GM20431 (cell line): ENCODE results near the gene IFITM5.

Experiments used
- in situ Hi-C: fragments of 300-500 bp; cut with MseI, MboI; formaldehyde crosslinking; loops from one replicate; pipeline ENCODE4 v1.15.0; 2020; ENCODE audit warnings: low sequenced_read_pairs; ENCODE audit not compliant: unreplicated experiment

The IFITM5 gene

DNA sequence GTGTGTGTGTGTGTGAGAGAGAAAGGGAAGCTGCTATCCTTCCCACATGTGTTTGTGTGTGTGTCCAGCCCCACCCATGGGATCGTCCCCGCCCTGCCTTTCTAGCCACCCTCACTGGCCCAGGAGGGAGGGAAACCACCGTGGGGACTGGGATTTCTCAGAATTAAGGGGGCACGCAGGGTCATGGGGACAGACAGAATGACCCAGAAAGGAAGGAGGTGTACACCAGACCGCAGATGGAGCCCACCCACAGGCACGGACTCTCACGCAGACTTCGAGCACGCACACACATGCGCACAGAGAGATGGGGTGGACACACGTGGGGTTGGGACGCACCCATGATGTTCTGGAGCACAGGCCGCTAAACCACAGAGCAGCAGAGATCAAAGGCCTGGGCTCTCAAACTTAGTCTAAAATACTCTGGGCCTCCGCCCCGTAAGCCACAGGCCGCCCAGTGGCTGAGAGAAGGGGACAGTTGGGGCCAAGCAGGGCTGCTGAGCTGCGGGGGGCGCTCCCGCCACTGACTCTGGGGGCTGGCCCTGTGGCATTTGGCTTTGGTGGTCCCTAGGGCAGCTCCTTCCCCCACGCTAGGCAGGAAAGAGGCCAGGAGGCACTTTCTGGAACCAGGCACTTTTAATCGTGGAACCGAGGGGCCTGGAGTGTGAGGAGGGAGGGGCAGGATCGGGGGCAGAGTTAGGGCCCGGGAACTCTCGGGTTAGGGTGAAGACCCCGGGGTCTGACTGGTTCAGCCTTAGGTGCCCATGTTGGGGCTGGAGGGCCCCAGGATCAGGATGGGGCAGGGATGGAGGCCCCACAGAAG, 1.5 kb downstream of the IFITM5 start:
- in situ Hi-C loops: no loop called here

DNA sequence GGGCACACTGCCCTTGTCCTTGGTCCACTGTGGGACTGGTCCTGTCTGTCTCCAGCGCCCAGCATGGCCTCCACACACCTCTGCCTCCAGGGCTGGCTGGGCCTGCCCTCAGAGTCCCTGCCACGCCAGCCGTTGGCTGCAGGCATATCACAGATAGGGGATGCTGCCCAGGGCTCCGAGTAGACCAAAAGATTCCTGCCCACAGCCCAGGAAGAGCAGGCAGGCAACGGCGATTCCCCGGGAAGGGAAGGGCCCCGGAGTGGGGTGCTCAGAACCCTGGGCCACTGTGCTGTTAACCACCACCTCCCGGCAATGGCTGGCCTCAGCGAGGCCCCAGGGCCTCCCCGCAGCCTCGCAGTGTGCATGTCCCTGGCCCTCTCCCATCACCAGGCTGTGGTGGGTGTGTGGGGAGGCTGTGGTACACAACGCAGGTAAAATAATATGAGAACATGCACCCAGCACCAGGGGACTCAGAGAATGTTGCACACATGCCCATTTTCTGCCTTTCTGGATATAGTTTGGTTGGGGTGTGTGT, 2.2 kb downstream of the IFITM5 start:
- in situ Hi-C loops: no loop called here

DNA sequence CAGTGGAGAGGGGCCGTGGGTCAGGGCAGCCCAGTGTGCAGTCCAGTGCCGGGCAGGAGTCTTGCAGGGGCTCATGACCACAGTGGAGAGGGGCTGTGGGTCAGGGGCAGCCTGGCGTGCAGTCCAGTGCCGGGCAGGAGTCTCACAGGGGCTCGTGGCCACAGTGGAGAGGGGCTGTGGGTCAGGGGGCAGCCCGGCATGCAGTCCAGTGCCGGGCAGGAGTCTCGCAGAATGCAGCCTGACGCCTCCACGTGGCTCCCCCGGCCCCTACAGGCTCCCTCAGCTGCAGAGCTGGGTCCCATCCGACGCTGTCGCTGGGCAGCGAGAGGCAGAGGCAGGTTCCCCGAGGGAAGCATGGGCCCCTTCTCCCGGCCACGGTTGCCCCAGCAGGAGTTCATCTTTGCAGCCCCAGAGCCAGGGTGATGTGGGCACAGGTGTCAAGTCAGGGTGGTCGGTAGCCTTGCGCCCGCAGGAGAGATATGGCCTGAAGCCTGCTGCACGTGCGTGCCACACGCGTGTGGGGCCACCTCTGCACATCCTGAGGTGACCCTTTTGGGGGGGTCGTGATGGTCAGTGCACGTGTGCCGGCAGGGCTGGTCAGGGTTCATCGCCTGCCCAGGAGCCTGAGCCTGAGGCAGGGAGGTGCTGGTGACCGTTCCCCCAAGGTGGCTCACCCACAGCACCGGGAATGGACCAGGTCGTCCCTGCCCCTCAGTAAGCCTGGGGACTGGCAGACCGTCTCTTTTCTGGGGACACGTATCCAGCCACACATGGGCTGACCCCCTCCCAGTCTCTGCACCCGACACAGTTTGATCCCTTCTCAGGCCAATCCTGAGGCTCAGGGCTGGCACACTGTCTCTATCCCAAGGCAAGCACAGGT, 2.9 kb downstream of the IFITM5 start:
- in situ Hi-C loops: no loop called here

DNA sequence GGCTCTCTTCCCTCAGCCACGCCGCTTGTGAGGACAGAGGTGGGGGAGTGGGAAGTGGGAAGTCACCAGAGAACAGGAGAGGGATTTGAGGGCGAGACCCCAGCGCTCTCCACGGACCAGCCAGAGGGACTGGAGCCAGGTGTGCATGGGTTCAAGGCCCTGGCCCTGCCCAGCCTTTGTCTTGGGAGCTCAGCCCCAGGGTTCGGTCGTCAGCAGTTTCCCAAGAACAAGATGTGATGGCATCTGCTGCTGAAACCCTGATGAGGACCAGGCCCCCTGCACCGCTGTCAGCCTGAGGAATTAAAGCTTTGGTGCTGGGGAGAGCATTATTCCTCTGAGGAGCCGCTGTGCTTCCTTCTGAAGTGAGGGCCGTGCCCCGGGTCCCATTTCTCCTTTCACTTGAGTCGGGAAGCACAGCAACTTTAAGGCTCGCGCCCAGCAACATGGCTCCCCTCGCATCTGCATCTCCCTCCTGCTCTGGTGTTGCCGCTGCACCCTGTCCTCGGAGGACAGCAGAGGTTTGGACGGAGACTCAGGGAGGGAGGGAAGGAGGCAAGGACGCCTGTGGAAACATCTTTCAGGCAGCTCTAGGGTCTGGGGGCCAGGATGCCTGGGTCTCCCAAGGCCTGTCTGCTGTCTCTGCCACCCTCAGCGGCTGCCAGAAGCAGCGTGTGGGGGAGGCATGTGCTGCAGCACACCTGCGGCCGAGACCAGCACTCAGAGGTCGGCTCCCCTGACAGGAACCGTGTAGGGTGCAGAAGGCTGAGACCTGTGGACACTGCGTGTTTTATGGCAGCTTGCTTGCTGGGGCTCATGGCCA, 3.8 kb downstream of the IFITM5 start:
- in situ Hi-C loops: no loop called here

DNA sequence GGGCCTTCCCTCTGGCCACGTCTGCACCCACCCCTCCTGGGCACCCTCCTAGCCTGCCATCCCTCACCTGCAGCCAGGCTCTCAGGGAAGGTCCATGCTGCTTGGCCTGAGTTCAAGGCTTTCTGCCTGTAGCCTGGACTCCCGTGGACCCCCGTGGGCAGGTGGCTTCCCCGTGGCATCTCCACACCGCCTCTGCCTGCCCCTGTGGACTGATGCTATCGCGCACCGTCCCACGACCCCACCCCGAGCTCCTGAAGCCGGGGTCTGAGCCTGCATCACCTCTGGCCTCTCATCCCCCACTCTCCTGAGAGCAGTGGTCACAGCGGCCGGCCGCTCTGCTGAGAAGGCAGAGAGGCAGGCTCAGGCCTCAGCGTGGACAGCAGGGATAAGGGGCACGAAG, 4.5 kb downstream of the IFITM5 start:
- in situ Hi-C loops: no loop called here

DNA sequence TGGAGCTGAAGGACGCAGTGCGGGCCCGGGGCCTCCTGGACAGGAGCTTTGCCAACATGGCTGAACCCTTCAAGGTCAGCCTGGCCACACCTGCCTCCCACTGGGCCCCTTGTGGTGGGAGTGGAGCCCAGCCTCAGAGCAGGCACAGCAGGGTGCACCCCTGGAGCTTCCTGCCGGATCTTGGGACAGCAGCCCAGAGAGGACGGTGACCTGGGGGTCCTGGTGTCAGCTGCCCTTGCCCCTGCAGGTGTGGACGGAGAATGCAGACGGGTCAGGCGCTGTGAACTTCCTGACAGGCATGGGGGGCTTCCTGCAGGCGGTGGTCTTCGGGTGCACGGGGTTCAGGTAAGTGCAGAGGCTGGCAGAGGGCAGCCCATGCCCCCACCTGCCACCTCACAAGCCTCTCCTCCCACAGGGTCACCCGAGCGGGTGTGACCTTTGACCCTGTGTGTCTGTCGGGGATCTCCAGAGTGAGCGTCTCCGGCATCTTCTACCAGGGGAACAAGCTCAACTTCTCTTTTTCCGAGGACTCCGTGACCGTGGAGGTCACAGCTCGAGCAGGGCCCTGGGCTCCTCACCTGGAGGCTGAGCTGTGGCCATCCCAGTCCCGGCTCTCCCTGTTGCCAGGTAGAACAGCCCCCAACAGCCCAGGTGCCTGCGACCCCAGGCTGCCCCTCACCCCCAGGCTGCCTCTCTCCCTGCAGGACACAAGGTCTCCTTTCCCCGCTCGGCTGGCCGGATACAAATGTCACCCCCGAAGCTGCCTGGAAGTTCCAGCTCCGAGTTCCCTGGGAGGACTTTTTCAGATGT, 5.3 kb downstream of the IFITM5 start:
- in situ Hi-C loops: no loop called here

DNA sequence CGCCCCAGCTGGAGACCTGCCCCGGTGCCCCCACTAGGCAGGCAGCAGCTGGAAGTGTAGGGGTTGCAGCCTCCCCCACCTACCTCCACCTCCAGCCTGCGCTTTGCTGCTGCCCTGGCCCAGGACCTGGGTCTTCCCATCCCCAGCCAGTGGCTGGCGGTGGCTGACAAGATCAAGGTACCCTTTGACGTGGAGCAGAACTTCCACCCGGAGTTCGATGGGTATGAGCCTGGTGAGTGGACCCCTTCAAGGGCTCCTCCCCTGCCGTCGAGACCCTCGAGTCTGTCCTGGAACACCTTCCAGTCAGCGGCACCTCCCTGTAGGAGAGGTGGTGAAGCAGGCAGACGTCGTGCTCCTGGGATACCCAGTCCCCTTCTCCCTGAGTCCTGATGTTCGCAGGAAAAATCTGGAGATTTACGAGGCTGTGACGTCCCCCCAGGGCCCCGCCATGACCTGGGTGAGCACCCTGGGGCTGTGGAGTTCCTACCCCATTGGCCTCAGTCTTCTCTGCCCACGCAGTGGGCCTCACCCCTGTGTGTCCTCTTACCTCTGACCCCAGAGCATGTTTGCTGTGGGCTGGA, 6.0 kb downstream of the IFITM5 start:
- in situ Hi-C loops: no loop called here

DNA sequence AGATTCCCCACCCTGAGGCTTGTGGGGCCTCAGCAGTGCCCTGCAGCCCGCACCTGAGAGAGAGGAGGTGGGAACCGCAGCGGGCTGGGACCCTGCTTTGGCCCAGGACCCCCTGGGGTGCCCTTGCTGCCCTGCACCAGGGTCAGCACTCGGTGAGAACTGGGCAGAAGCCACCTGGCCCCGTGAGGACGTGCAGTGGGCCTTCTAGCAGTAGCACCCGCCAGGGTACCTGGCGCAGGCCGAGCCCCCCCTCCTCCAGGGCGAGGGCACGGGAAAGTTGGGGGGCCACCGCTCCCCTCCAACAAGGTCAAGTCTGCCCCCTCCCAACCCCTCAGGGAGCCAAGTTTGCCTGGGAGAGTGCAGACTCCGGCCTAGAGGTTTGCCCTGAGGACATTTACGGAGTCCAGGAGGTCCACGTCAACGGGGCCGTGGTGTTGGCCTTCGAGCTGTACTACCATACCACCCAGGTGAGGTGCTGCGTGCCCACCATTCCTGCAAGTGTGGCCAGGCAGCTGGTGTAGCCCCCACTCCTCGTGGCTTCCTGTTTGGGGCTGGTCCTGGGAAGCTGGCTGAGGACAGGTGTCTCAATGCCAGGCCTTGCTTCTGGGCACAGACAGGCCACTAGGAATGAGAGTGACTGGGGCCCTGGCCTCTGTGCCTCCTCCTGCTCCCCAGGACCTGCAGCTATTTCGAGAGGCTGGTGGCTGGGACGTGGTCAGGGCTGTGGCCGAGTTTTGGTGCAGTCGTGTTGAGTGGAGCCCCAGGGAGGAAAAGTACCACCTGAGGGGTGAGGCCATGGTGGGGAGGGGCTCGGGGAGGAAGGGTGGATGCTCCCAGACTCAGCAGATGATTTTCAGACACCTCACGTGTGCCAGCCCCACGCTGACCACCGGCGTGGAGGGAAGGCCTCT, 6.9 kb downstream of the IFITM5 start:
- in situ Hi-C loops: no loop called here

DNA sequence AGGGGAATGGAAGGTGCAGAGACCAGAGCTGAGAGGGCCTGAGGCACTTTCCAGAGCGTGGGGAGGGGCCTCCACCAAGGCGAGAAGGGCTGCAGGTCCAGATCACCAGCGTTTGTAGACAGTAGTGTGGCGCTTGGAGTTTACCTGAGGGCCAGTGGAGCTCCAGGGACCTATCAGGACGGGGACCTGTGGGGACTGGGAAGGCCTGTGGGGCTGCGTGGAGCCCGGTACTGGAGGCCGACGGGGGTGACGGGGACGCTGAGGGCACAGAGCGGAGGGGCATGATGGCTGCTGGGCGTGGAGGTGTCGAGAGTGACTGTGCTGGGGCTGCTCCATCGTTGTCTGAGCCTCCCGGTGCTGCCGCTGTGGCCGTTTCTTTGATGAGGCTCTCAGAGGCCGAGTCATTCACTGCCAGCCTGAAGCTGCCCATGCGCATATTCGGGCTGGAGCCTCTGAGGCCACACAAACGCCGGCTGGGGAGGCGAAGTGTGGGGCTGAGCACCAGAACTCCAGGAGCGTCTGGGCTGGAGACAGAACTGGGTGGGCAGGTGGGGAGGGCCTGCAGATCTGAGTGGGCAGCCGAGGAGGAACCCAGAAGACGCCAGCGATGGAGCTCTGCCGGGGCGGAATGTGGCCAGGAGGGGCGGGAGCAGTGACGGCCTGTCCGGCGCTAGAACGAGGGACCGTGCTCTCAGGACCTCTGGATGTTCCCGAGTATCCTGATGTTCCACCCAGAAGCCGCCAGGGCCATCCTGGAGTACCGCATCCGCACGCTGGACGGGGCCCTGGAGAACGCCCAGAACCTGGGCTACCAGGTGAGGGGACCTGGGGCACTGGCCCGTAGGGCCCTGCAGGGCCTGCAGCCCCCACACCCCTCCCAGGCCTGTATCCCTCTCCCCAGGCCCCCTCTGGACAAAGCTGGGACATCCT, 7.8 kb downstream of the IFITM5 start:
- in situ Hi-C loops: no loop called here

DNA sequence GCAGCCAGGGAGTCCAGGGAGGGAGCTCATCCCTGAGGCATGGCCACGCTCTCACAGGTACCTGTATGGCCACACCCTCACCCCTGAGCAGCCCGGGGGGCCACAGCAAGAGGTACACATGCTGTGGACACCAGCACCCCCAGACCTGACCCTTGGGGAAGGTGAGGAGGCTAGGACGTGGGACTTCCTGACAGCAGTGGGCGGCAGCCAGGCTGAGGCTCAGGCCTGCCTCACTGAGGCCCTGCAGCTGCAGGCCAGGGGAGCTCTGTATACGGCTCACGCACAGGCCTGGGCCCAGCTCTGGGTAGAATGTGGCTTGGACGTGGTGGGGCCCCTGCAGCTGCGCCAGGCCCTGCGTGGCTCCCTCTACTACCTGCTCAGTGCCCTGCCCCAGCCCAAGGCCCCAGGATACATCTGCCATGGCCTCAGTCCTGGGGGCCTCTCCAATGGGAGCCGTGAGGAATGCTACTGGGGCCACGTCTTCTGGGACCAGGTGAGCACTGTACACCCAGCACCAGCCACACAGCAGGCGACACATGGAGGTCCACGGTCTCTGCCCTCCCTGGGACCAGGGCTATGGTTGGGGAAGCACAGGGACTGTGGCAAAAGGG, 8.6 kb downstream of the IFITM5 start:
- in situ Hi-C loops: no loop called here

DNA sequence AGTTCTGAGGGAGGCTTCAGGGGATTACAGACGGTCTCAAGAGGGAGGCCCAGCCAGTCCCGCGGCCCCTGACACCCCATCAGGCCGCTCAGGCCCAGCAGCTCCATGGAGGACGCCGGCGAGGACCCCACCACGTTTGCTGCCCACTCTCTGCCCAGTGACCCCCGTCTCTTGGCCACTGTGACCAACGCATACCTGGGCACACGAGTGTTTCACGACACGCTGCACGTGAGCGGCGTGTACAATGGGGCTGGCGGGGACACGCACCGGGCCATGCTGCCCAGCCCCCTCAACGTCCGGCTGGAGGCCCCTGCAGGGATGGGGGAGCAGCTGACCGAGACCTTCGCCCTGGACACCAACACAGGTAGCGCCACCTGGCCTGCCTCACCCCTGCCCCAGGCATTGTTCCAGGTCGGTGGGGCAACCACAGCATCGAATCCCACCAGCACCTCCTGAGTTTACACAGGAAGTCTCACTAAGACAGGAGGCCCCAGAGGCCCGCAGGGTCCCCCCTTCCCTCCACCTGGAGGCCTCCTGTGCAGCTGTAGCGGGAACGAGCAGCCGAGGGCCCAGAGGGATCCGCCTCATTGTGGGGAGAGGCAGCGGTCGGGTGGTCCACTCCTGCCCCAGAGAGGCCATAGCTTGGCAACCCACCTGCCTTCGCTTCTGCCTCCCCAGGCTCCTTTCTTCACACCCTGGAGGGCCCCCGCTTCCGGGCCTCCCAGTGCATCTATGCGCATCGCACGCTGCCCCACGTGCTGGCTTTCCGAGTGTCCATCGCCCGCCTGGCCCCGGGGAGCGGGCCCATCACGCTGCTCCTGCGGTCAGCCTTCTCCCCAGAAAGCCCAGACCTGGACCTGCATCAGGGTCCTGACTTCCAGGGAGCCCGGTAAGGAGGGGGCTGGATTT, 9.4 kb downstream of the IFITM5 start:
- in situ Hi-C loops: no loop called here

DNA sequence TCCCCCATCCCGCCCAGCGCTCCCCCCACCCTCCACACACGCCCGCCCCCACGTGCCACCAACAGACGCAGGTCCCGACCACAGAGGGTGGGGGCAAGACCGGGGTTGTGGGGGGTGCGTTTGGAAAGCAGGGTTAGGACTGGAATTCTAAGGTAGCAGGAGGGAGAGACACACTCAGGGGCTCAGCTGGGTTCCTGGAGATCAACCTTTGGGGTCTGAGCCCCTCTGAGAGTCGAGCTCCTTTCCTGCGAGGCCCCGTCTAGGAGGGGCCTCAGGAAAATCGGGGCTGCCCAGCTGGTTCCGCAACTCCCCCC, 10.0 kb downstream of the IFITM5 start:
- in situ Hi-C loops: no loop called here

DNA sequence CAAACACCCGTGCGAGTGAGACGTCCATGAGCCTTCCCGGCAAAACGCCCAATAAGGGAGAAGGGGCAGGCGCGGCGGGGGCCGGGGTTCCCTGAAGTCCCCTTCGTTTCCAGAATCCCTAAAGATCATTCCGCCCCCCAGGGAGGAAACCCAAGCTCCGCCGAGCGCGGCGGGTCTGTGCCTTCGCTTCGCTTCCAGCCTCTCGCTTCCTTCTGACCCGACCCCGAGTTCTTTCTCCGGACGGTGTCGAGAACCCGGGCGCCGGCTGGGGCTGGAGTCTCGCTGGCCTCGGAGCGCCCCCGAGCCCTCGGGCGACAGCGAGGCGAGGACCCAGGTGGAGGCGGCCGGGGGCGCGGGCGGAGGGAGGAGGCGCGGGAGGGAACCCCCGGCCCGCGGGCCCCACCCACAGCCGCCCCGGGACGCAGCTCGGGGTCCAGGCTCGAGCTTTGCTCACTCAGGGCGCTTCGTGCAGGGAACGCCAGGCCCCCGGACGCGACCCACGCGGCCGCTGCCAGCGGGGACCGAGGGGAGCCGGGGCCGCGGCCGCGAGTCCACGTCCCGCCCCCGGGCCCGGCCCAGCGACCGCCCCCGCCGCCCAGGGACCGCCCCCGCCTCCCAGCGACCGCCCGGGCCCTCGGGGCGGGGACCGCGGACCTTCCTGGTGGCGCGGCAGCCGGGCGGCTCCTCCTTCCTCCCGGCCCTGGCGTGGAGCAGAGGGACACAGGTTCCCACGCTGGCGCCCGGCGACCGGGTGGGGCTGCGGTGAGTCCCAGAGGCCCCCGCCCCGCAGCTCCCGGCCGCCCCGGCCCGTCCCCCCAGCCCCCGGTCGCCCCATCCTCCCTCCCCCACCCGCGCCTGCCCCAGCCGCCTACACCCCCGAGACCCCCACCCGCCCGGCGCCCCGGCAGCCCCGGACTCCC, 10.6 kb downstream of the IFITM5 start, which contains the start of gene PGGHG:
Gene PGGHG, plus strand, starts transcription at position 649 of the 920 bp plus-strand sequence. CDS start 691 bp downstream, outside the sequence.
- in situ Hi-C loops: no loop called here

DNA sequence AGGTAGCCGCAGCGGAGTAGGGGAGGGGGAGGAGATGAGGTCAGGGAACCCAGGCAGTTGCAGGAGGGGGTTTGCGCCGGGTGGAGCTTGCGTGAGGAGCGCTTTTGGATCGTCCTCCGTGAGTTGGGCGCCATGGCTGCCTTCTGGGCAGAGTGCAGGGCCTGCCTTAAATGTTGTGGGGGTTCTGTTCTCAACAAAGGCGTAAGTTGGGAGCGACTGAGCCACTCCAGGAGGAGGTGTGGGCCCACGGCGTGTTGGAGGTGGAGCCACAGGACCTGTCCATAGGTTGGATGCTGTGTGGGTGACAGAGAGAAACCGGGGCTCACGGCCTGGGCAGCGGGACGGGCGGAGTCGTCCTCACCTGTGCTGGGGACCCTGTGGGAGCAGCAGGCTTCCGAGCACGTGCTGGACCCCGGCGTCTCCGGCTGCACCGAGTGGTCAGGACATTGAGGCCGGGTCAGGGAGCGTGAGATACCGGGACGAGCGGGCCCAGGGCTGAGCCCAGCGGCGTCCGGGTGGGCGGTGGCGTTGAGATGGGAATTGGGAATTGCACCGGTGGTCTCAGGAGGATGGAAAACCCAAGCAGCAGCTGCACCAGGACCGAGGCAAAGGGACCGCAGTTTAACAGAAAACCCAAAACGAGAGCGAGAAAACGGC, 11.4 kb downstream of the IFITM5 start:
- in situ Hi-C loops: no loop called here
